NCI-H524 (cell line): Measurements from ENCODE around the gene MYO7B.

ENCODE experiments used
- DNase-seq, 2 experiments: peaks; one replicate each; lab custom pipeline; 2025; lab: John Stamatoyannopoulos, UW

The MYO7B gene

DNA sequence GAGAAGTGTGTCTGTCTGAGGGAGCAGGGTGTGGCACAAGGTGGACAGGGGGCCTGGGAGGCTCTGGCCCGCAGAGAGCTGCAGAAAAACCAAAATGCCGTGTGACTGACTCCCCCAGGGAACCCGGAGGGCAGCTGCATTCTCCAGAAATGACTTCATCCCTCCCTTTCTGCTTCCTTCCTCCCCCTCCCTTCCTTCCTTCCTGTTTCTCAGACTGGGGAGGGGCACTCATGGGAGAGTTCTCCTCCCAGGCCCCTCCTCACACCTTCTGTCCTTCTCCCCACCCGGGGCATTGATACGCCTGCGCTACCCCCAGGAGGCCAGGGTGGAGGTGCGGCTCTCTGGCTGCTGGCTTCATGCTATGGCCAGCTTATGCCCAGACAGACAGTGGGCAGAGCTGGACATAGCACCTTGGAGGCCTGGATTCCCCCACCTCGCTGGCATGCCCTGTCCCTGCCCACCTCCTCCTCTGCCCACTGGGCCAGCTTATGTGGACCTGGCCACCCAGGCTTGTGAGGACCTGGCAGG lies 102.3 kb downstream of the MYO7B start:
- DNase-seq = peak in 1 of 2 experiments; percentile 42

- no peak for DNase-seq
These were observed 103.1 kb downstream of the MYO7B start for GRCh38 chr2:127638361-127639110.

DNA sequence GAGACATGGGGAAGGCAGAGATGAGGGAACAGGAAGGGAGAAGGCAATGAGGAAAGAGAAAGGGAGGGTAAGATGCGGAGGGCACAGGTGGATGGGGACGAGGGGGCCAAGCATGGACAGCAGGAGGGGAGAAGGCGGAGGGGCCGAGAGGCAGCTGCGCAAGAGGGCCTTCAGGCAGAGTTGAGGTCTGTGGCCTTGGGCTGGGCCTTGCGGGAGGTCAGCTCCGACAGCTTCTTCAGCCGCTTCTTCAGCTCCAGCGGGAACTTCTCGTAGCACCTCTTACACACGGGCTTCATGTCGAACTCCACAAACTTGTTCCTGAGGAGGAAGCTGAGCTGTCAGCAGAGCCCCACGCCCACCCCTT lies 103.6 kb downstream of the MYO7B start:
- DNase-seq = no peak

DNA sequence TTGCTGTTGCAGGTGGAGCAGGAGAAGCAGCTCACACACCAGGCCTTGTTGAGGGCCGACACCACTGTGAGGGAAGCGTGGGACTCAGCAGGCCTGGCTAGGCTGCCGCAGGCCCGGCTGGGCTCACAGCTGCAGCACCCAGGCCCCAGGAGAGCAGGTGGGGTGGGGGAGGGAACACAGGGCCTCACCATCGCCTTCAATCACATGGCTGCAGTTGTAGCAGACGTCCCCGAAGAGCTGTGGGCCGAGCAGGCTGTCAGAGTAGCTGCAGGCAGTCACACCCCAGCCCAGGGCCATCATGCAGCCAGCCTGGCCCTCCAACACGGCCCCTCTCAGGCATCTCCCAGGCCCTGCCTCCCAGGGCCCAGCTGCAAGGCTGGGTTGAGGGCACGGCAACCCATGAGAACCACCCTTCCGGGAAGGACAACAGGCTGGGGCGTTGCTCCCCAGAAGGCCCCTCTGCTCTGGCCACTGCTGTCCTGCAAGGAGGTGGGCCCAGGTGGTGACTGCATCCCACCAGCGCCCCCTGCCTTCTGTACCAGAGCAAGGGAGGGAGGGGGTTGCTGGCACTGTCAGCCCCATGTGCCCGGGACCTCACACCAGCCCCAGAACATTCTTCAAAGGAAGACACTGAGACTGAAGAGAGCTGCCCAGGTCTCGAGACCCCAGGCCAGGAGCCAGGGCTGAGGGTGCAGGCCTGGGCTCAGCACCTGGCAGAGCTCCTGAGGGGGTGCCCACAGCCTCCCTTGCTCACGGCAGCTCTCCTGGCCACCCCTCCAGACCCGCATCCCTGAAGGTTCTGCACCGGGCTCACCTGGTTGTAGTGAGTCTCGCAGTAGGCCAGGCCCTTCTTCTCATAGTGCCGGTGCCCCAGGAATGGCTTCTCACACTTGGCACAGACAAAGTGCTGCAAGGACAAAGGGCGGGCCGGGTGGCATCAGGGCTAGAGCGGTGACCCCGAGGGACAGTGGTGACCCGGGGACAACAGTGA lies 104.9 kb downstream of the MYO7B start:
- peak in 1 of 2 experiments; percentile 54 for DNase-seq

DNA sequence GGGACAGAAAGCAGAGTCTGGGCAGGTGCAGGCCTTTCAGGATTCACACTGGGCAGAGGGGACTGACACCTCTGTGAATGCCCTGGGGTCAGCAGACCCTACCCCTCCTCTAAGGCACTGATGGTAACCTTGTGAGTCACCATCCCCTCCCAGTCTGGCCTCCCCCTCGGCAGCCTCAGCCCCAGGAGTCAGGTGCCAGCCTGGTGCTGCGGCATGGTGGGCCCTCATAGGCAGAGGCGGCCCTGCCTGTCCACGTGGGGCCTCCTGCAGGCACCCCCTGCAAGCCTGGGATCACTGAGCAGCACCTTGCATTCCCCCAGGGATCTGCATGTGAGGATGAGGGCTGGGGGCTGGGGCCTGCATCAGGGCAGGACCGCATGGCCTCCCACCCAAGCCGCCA lies 105.7 kb downstream of the MYO7B start:
- no peak for DNase-seq

DNA sequence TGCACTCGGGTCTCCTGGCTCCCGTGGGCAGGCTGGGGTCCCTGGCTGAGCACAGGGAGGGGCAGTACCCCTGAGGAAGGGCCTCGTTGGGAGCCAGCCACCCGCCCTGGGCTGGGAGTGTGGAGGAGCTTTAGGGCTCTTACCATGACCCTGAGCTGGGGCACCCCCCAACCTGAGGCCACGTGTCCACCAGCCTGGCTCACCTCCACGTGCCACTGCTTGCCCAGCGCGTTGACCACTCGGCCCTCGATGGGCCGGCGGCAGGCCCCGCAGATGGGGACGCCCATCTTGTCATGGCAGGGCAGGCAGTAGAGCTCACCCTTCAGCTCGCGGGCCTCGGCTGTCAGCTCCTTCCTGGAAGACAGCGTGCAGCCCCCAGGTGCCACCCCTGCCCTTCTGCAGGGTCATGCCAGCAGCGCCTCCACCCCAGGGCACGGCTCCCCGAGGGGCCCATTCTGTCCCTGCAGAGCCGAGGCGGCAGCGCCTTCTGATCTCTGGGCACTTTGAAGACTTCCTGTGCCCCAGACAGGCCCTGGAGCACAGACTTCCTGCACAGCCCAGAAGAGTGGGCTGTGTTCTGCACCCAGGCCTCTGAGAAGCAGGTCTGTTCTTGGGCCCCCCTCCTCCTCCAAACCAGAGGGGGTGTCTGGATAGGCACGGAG lies 106.5 kb downstream of the MYO7B start:
- no peak for DNase-seq

- DNase-seq = no peak
These were observed 107.4 kb downstream of the MYO7B start for GRCh38 chr2:127642706-127643438.

GRCh38 chr2:127643439-127644065 lies 108.1 kb downstream of the MYO7B start:
- DNase-seq = no peak

DNA sequence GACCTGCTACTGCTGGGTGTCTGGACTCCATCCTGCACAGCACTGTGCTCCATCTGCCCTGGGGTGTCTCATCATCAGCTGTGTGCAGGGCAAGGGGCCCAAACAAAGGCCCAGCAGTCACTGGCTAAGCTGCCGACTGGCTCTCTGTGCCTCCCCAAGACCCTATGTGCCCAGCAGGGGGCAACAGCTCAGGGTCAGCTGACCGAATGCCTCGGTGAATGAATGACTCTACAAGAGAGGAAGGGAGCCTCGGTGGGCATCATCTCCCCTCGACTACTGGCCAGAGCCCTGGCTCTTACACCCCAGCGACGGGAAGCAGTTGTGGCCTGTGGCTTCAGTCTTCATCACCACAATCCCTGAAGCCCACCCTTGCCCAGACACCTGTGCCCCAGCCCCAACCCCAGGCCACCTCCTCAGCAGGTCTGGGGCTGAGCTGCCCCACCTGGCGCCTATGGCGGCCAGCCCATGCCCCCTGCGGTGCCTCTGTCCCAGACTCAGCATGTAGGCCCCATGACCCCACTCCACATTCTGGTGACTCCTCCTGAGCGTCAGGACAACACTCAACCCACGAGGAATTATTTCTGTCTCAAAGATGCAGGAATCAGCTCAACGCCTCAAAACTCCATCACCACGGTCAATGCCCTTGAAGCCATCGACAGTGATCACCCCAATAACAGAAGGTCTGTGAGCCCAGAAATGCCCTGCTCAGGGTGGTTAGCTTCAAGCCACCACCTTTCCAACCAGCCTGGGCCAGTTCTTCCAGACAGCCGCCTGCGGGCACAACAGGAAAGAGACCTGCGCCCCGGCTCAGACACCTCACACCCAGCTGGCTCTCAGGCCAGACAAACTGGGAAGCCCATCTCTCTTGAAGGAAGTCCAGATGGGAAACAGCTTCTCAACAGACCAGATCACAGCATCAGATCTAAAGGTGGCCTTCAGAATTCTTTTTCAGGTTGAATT lies 108.9 kb downstream of the MYO7B start:
- DNase-seq = no peak

DNA sequence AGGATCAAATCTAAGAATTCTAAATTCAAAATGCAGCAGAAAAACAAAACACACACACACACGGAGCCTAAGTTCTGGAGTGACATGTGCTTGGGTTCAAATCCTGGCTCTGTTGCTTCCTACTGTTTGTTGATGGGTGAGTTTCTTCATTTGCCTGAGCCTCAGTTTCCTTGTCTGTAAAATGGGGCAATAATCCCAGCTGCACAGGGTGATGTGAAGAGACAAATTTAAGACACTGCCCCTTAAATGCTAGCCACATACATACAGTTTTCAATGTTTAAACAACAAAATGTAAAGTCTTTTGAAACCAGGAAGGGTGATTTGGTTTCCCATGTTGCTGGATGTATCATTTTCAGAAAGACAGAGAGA lies 109.5 kb downstream of the MYO7B start:
- DNase-seq = no peak

GRCh38 chr2:127645395-127646291 lies 110.2 kb downstream of the MYO7B start, which contains the start of gene GPR17:
Gene GPR17, plus strand, starts transcription at chr2:127646153. Its CDS starts 4,583 bp downstream, at chr2:127650736.
- DNase-seq = no peak

DNA sequence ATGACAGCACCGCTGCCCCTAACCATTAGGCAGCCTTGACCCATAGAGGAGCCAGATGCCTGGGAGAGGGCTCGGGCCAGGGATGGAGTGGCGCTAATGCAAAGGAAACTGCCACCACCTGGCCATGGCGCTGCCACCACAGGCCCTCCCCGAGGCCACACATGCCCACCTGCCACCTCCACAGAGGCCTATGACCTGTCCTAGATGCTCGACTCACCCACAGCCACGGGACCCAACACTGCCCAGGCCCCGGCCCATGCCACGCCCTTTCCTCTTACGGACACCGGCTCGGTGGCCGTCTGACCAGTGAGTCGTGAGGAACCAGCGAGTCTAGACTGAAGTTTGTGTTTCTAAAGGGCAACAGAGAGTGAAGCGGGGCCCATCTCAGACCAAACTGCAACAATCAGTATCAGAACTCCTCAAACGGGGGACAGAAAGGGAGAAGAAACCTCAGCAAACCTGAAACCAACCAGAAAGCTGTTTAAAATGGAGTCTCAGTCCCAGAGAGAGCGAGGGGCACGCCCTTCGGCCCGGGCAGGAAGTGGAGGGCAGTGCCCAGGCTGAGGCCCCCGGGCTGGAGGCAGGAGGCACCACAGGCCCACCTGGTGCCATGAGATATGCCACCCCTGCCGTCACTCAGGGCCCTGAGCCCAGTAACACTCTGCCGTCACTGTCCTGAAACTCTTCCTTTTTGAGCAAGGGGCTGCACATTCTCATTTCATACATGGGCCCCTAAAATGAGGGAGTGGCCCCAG lies 111.2 kb downstream of the MYO7B start:
- DNase-seq = no peak

DNA sequence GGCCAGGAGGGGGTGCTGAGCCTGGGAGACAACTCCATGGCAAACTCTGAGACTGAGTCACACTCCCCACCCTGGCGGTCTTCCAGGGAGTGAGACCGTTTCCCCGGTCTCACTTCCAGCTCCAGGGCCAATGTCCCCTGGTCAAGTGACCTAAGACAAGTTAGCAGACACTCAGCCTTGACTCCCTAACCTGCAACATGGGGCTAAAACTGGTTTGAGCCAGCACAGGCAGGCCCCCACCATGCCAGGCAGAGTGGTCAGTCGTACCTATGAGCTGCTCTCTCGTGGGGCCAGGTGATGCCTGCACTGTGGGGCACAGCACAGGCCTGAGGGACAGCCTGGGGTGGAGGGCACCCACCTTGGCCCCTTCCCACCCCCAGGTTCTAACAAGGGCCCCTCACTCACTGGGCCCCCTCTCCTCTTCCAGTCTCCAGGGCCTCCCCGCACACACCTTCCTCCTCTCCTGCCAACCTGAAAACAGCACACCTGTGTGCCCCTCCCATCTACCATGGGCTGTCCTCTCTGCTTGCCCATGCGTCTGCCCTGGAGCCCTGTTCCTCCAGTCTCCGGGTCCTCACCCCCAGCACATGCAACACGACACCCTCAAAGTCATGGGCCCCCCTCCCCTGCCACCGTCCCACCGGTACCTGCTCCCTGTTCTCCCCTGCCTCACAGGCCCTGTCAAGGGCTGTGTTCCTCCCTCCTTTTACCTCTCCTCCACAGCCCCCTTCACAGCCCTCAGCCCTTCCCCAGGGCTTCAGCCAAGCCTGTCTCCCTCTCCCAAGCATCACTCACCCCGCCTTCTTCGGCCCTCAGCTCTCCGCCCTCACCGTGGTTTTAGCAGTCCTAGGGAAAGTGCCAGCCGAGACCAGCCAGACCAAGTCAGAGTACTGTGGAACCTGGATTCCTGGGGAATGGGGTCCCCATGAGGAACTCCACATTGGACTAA lies 112.0 kb downstream of the MYO7B start:
- no peak for DNase-seq

DNA sequence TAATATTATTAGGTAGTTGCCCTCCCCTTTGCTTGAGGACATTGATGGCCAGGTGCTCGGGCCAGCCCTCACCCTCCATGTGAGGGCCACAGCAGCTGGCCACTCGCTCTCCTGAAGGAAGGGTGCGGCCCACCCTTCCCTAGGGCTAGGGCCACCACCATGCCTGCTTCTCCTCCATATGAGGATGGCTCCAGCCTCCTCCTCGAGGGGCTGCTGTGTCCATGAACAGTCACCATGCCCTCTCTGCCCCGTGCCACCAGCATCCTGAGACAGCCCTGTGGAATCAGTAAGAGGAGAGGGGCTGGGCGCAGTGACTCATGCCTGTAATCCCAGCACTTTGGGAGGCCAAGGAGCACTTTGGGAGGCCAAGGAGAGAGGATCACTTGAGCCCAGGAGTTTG lies 112.8 kb downstream of the MYO7B start:
- DNase-seq = no peak

GRCh38 chr2:127649100-127649611 lies 113.7 kb downstream of the MYO7B start:
- DNase-seq = no peak

DNA sequence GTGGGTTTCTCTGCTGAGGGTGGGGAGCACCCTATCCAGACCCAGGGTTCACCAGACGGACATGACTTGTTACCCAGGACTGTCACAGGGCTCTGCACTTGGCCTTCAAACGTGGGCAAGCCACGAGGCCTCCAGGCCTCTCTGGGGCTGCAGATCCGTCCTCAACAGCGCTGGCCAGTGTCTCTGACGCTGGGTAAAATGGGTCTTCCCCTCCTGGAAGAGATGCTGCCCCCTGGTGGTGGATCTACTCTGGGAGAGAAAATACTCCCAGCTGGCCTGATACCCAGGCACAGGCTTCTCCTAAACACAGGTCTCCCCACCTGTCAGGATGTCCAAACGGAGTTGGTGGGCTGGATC lies 114.2 kb downstream of the MYO7B start:
- peak; percentile 56 to 79 for DNase-seq
